Endothelial cell of umbilical vein (primary cell): ENCODE results near the gene MRTFA. TPM values are rescaled to one million over a fixed set of nuclear protein-coding genes. Genes with fewer than 3 reads are reported as not detected.

Source experiments
- BruUV-seq: library from RNA; stranded (reverse); fragments of 400-500 nt; replicated peaks from 2 replicates; lab custom pipeline; 2021; lab: Mats Ljungman, UMichigan
- CTCF ChIA-PET: fragments of 300-600, 350-600 bp; sonication (Branson Sonifier 250); formaldehyde crosslinking; loops from one replicate; lab custom pipeline; 2021; ENCODE audit warnings: antibody characterized with exemption, inconsistent platforms; lab: Charles Lee
- POLR2A ChIA-PET: fragments of 300-600, 350-600 bp; sonication (Branson Sonifier 250); formaldehyde crosslinking; loops from one replicate; lab custom pipeline; 2021; ENCODE audit warnings: antibody characterized with exemption, inconsistent platforms; lab: Charles Lee
- DNase-seq: peaks from one replicate; pipeline ENCODE4 v3.0.0-alpha.2; 2011; ENCODE audit warnings: low read depth, low spot score
- FAIRE-seq: peaks from 2 replicates; lab custom pipeline; 2011; peaks lifted over from hg19 to GRCh38; lab: Jason Lieb, UNC
- H2AFZ ChIP-seq: 2 replicates; pipeline ENCODE4 v1.6.0; 2012; ENCODE audit warnings: low read depth, low read length, control low read depth, inconsistent platforms
- H3K27ac ChIP-seq: 2 replicates; pipeline ENCODE4 v1.5.1; 2011; ENCODE audit warnings: low read depth, mild to moderate bottlenecking, control low read depth, low read length, moderate library complexity; ENCODE audit not compliant: insufficient read depth
- H3K27me3 ChIP-seq, 2 experiments: 2 replicates each; pipeline versions ENCODE4 v1.6.0 to v1.6.1; 2011; ENCODE audit warnings: low read length in 2 of 2, mixed read lengths in 1 of 2; ENCODE audit not compliant: control insufficient read depth in 2 of 2, insufficient read depth in 2 of 2
- H3K36me3 ChIP-seq, 2 experiments: 2 replicates in 1 of 2; 3 replicates in 1 of 2; pipeline ENCODE4 v1.5.1; 2011; ENCODE audit warnings: low read length in 2 of 2, mild to moderate bottlenecking in 1 of 2, moderate library complexity in 1 of 2; ENCODE audit not compliant: control insufficient read depth in 2 of 2, insufficient read depth in 2 of 2; ENCODE audit errors: extremely low read depth in 1 of 2
- H3K4me1 ChIP-seq: 3 replicates; pipeline ENCODE4 v1.5.1; 2011; ENCODE audit warnings: mild to moderate bottlenecking, low read length; ENCODE audit not compliant: control insufficient read depth, insufficient read depth; ENCODE audit errors: extremely low read depth
- H3K4me2 ChIP-seq: 2 replicates; pipeline ENCODE4 v1.6.1; 2011; ENCODE audit warnings: low read length, control low read depth, mixed read lengths; ENCODE audit not compliant: insufficient read depth
- H3K4me3 ChIP-seq, 3 experiments: fragments of 200-600 bp in 1 of 3; sonication (generic), shearing (Covaris generic) in 1 of 3; replicated peaks in 1 of 3; 2 replicates each; pipeline ENCODE4 v1.5.1; 2011 to 2016; ENCODE audit warnings: control low read depth in 3 of 3, low read length in 3 of 3, mild to moderate bottlenecking in 2 of 3, inconsistent platforms in 1 of 3, low read depth in 1 of 3, moderate library complexity in 1 of 3; ENCODE audit not compliant: insufficient read depth in 1 of 3
- H3K79me2 ChIP-seq: 2 replicates; pipeline ENCODE4 v1.6.0; 2012; ENCODE audit warnings: low read length, inconsistent platforms; ENCODE audit not compliant: control insufficient read depth, insufficient read depth
- H3K9ac ChIP-seq: replicated peaks from 2 replicates; pipeline ENCODE3; 2011; ENCODE audit warnings: low read length, control low read depth; ENCODE audit not compliant: insufficient read depth; ENCODE audit errors: extremely low read depth
- H3K9me1 ChIP-seq: replicated peaks from 3 replicates; pipeline ENCODE4 v1.6.0; 2011; ENCODE audit warnings: mild to moderate bottlenecking, low read length; ENCODE audit not compliant: control insufficient read depth, insufficient read depth; ENCODE audit errors: extremely low read depth
- H3K9me3 ChIP-seq: replicated peaks from 2 replicates; pipeline ENCODE4 v1.5.1; 2012; ENCODE audit warnings: low read length, inconsistent platforms; ENCODE audit not compliant: control insufficient read depth, insufficient read depth
- H4K20me1 ChIP-seq: replicated peaks from 2 replicates; pipeline ENCODE3; 2011; ENCODE audit warnings: mild to moderate bottlenecking, low read length; ENCODE audit not compliant: control insufficient read depth, insufficient read depth; ENCODE audit errors: extremely low read depth
- EZH2 ChIP-seq: IDR thresholded peaks from 2 replicates; pipeline ENCODE4 v1.6.1; 2012; ENCODE audit warnings: borderline replicate concordance, low read depth, mild to moderate bottlenecking, moderate library complexity, low read length, inconsistent platforms; ENCODE audit not compliant: severe bottlenecking
- FOS ChIP-seq: IDR thresholded peaks from 2 replicates; pipeline ENCODE4 v1.6.1; 2011; ENCODE audit warnings: mild to moderate bottlenecking, low read length, moderate library complexity, borderline replicate concordance; ENCODE audit not compliant: insufficient read depth
- GATA2 ChIP-seq: IDR thresholded peaks from 2 replicates; pipeline ENCODE4 v1.7.0; 2011; ENCODE audit warnings: low read depth, mild to moderate bottlenecking, moderate library complexity, mixed read lengths, low read length; ENCODE audit not compliant: insufficient read length, insufficient read depth
- JUN ChIP-seq: IDR thresholded peaks from 2 replicates; pipeline ENCODE4 v1.6.1; 2011; ENCODE audit warnings: borderline replicate concordance, low read depth; ENCODE audit not compliant: insufficient read length, insufficient read depth
- MYC ChIP-seq: IDR thresholded peaks from one replicate; pipeline ENCODE4 v1.6.1; 2011; ENCODE audit warnings: mild to moderate bottlenecking, low read depth, low read length
- POLR2A ChIP-seq: IDR thresholded peaks from 2 replicates; pipeline ENCODE4 v1.6.1; 2012; ENCODE audit warnings: low read depth, mild to moderate bottlenecking, control low read depth, low read length
- POLR2AphosphoS5 ChIP-seq: IDR thresholded peaks from 2 replicates; pipeline ENCODE4 v1.6.1; 2012; ENCODE audit warnings: low read depth, mild to moderate bottlenecking, control low read depth, low read length, moderate library complexity; ENCODE audit not compliant: insufficient read depth
- dilution Hi-C: fragments of 300-500 bp; cut with MboI; formaldehyde crosslinking; loops from one replicate; pipeline ENCODE4 v1.15.0; 2019; ENCODE audit warnings: low sequenced_read_pairs; ENCODE audit not compliant: extremely low pct_ligation_motif_present
- intact Hi-C: fragments of 100-400 bp; cut with micrococcal nuclease; formaldehyde crosslinking; loops from one replicate; pipeline ENCODE4 v1.10.0; 2022
- polyA plus RNA-seq, 4 experiments: library from polyadenylated mRNA; depleted of rRNA in 3 of 4; stranded (reverse) in 3 of 4; unstranded in 1 of 4; fragments of >200 nt; gene quantifications; 2 replicates each; pipeline versions ENCODE4 v1.2.1 to v1.2.3, GENCODE V29; 2011 to 2012; ENCODE audit warnings: missing spikeins in 1 of 4
- total RNA-seq: library from RNA; stranded (reverse); gene quantifications from 2 replicates; pipeline ENCODE4 v1.2.3, GENCODE V29; 2021
- TF ChIP-seq, protein P1 (sequence below), 2 donors: IDR thresholded peaks; 1 replicate in 1 of 2; 2 replicates in 1 of 2; pipeline ENCODE4 v1.5.1; 2011; ENCODE audit warnings: low read length in 2 of 2, mild to moderate bottlenecking in 2 of 2, moderate library complexity in 2 of 2, control low read depth in 1 of 2, inconsistent platforms in 1 of 2, low read depth in 1 of 2; ENCODE audit not compliant: insufficient read depth in 1 of 2; ENCODE audit errors: extremely low read depth in 1 of 2
- TF ChIP-seq, protein P2 (sequence below): IDR thresholded peaks from 2 replicates; pipeline ENCODE4 v1.6.1; 2011; ENCODE audit not compliant: insufficient read depth, insufficient read length

Gene MRTFA
- total and polyA plus RNA-seq, 2 donors (not counting 3 experiments of a cell fraction or from before 2014, with no cell fraction given) = 13.6 to 44.1 TPM

DNA sequence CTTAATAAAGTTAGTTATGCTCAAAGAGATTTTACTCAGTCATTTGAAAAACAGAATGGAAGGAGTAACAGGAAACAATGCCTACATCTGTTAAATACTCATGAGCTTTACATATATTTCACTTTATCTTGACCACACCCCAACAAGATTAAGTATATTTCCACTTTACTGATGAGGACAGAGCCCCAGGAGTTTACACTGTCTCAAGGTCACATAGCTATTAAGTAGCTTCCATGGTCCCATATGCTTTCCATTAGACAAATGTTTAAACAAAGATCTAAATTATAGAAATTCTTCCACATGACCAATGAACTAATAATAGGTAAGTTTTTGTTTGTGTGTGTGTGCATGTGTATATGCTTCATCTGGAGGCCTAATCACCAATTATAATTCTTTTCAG is 30.2 kb downstream of the MRTFA start:
- ChIA-PET CTCF (interaction anchor here (1.4 to 1.6 kb wide), 5 partner anchors 13 to 293 kb away, joined by 3 to 9 read pairs (median 4); no protein-coding TSS in a partner anchor), POLR2A (no interaction called here)
- BruUV-seq = no TSS peak
- DNase-seq = no peak
- H3K4me2 ChIP-seq = no peak overlapping the region
- no peaks in the 10 kb centered on the region for H3K27me3 ChIP-seq
- no peaks in the 10 kb centered on the region for H3K9me1 ChIP-seq
- H4K20me1 ChIP-seq = peaks cover 5% of the 10 kb centered on the region
- H3K27ac ChIP-seq = no peak overlapping the region
- no peak overlapping the region for H3K4me3 ChIP-seq
- H3K79me2 ChIP-seq = peaks cover 65% of the 10 kb centered on the region
- H3K4me1 ChIP-seq = peaks cover 7% of the 10 kb centered on the region
- H3K9me3 ChIP-seq = no peaks in the 10 kb centered on the region
- no peak for FAIRE-seq
- no peaks in the 10 kb centered on the region for H3K36me3 ChIP-seq
- dilution Hi-C loops (no loop called here), intact Hi-C loops (no loop called here)
- no peak overlapping the region for H2AFZ ChIP-seq
- no peak overlapping the region for H3K9ac ChIP-seq
- no peak for TF ChIP-seq JUN
- TF ChIP-seq POLR2AphosphoS5 = no peak
- no peak for TF ChIP-seq POLR2A
- TF ChIP-seq FOS = no peak
- TF ChIP-seq, protein P1, sequence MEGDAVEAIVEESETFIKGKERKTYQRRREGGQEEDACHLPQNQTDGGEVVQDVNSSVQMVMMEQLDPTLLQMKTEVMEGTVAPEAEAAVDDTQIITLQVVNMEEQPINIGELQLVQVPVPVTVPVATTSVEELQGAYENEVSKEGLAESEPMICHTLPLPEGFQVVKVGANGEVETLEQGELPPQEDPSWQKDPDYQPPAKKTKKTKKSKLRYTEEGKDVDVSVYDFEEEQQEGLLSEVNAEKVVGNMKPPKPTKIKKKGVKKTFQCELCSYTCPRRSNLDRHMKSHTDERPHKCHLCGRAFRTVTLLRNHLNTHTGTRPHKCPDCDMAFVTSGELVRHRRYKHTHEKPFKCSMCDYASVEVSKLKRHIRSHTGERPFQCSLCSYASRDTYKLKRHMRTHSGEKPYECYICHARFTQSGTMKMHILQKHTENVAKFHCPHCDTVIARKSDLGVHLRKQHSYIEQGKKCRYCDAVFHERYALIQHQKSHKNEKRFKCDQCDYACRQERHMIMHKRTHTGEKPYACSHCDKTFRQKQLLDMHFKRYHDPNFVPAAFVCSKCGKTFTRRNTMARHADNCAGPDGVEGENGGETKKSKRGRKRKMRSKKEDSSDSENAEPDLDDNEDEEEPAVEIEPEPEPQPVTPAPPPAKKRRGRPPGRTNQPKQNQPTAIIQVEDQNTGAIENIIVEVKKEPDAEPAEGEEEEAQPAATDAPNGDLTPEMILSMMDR (IDR thresholded peaks at IDR 0.05; ENCODE audit: extremely low read depth in 1 of 2, insufficient read depth in 1 of 2, low read depth in 1 of 2, low read length in 2 of 2) = no peak
- no peak for TF ChIP-seq MYC
- TF ChIP-seq GATA2 = no peak
- no peak for TF ChIP-seq EZH2
- TF ChIP-seq, protein P2, sequence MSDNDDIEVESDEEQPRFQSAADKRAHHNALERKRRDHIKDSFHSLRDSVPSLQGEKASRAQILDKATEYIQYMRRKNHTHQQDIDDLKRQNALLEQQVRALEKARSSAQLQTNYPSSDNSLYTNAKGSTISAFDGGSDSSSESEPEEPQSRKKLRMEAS = no peak
